GM19395 (cell line): Measurements from ENCODE around the gene GFOD2.

Source experiments
- ATAC-seq: cut with Tn5 transposase; IDR thresholded peaks from one replicate; pipeline ENCODE4 v1.9.1; 2021; ENCODE audit warnings: mild to moderate bottlenecking, moderate library complexity; ENCODE audit not compliant: unreplicated experiment

GFOD2 gene

GRCh38 chr16:67673712-67674580 is 45.2 kb downstream of the GFOD2 start:
- ATAC-seq: no peak

DNA sequence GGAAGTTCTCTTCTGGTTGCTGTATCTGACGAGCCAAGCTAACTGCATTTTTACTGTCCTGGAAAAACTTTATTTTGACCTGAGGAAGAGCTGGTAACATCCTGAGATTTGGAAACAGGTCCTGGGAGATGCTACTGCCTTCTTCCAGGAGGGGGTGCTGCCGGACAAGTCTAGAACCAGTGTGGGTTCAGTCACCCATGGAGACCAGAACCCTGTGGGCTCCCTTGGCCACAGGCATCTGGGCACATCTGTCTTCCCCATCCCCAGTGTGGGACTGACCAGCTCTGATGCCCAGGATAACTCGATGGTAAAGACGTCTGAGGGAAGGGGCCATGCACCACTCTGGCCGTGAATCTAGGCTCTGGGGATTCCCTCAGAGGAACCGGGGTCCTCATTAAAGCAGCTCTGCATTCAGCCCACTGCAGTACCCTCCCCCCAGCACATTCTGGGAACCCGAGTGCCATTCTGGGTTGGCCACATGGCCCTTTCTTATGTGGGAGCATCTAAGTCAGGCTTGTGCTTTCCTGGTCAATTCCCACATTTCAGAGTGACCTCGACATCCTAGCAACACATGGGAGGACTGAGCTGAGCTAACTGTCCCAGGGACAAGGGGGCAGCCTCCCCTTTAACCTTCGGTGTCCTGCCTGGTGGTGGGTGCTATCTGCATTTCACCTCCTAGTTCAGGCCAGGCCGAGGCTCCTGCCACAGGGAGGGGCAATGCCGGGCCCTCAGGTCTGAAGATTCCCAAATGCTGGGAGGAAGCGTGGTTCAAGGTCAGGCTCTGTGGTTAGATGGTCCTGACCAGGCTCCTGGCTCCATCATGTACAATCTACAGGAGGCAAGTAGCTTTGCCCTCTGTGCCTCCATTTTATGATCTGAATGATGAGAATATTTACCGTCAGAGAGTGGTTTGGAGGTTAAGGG is 46.1 kb downstream of the GFOD2 start:
- no peak for ATAC-seq

- no peak for ATAC-seq
Observed at GRCh38 chr16:67672306-67672705, 46.8 kb downstream of the GFOD2 start.

GRCh38 chr16:67669499-67670101 is 49.5 kb downstream of the GFOD2 start:
- ATAC-seq: no peak

DNA sequence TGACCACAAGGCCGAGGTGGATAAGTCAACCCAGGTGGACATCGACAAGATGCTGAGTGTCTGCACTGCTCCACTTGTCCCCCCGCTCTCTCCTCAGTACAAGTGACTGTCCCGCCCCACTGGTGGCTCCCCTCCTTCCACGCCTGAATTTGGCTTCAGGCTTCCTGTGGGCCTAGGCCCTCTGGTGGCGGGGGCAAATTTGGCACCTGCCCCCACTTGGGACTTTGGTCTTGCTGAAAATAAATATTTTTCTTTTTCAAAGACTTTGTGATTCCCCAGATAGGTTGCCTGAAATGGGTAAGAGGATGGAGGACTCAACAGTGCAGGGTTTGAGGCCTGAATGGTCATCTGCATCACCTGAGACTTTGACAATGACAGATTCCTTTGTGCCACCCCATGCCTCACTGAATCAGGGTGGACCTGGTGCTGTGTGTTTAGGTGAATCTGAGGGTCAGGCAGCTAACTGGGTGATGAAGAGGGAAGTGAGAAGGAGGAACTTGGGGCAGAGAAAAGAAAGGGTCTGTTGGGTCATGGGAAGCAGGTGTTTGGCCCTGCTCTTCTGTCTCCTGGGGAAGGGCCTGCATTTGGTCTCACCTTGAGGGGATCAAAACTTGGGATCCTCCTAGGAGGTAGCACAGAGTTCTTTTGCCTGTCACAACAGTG is 50.5 kb downstream of the GFOD2 start:
- no peak for ATAC-seq

DNA sequence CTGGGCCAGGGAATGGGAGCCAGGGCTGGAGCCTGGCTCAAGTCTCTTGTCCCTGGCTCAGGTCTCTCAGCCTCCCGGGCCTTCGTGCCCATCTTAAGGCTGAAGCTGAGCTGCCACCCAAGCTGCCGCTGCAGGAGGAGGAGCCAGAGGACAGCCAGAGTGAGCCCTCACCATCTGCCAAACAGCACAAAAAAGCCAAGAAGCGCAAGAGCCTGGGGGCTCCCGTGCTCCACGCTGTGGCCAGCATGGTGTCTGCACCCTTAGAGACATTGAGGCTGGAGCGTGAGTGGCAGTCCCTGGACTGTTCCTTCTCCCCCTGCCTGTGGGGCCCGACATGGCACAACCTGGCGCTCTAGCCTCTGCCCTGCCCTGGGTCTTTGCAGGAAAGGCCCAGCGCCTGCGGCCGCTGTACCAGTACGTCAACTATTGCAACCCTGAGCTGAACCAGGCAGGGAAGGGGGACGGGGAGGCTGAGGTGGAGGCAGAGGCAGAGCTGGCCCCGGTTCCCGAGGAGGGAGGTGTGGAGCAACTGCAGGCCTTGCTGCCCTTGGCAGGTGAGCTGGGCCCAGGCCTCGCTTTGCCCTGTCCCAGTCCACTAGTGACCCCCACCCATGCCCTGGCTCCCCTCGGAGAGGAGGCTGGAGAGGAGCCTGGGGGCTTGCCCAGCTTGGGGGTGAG is 51.2 kb downstream of the GFOD2 start:
- peak; percentile 72 for ATAC-seq

DNA sequence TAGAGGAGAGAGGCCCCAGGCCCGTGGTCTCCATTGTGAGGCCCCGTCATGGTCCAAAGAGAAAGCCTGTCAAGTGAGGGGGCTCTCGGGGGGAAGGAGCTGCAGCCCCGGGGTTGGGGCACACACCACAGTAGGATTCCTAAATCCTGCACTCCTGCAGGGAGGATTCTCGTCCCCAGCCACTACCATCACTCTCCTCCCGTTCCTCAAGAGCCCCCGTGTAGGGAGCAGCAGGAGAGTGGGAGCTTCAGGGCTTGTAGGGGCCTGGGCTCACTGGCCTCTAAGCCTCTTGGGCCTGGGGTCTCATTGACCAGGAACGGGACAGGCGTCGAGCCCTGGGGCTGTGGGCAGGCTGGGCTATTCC is 51.7 kb downstream of the GFOD2 start:
- no peak for ATAC-seq

GRCh38 chr16:67666559-67667452 is 52.3 kb downstream of the GFOD2 start, which contains the start of the genes C16orf86 and ENKD1:
C16orf86 (plus strand) TSS chr16:67666814; CDS start chr16:67666971, 157 bp downstream.
ENKD1 (minus strand) TSS chr16:67666750; CDS start chr16:67666442, 308 bp downstream.
- peak; percentile 58 for ATAC-seq

DNA sequence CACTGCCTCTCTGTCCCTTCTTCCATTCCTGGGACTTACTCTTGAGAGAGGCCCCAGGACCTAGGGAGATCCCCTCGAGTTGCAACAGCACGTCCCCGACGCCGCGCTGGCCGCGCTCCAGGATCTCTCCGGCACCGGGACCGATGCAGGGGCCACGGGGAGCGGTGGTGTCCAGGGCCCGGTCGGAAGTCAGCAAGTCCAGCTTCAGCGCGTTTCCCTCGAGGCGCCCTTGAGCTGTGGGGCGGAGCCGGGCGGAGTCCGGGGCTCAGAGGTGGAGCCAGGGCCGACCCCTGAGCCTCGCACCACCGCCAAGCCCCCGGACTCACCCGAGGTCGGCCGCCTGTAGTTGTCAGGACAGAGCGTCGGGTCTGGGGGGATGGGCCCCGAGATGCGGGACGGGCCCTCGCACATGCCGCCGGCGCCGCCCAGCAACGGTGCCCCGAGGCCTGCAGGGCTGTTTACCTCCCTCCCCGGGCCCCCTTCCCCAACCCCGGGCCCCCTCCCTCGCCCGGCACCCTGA is 53.0 kb downstream of the GFOD2 start:
- ATAC-seq: no peak

GRCh38 chr16:67665598-67665997 is 53.5 kb downstream of the GFOD2 start:
- ATAC-seq: no peak

DNA sequence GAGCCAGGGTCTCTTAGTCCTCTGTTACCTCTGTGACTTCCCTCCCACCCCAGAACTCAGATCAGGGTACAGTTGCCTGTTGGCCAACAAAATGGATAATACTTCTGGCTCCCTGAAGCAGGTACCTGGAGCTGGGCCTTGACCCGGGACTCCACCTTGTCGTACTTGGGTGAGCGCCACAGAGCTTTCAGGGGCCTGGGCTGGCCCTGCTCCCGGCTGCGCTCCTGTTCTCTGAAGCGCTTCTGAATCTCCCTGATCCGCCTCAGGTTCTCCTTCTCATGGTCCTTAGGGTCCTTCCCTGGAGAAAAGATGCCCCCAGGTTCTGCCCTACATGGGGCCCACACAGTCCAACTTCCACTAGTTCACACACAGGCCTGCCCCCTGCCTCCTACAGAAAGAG is 54.2 kb downstream of the GFOD2 start:
- no peak for ATAC-seq

- ATAC-seq: no peak
Observed at GRCh38 chr16:67664258-67664657, 54.9 kb downstream of the GFOD2 start.

GRCh38 chr16:67663877-67664222 is 55.3 kb downstream of the GFOD2 start:
- ATAC-seq: no peak

DNA sequence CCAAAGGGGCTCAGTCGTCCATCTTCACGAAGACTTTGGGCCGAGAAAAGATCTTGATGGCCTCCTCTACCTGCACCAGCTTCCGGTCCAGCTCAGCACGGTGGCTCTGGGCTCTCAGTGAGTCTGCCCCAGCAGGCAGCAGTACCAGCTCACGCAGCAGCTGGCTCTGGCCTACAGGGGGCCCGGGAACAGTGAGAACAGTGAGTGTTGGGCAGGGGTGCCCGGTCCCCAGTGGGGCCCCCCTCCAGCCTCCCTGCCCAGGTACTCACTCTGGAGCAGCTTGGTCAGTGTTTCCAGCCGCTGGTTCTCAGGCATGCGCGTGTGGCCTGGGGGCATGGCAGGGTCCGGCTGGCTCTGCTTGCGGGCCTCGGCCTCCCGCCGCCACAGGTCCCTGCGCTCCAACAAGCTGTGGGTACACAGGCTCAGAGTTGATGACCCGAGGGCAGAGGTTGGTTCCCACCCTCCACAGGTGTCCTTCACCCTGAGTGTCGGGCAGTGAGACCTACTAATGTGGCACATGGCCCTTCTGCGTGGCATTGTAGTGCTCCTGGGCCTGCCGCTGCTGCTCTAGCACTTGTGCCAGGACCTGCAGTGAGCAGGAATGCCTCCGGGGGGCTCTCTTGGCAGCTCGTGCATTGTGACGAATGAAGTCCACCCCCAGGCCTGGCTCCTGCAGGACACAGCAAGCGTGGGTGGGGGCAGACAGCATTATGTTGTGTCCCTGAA is 55.8 kb downstream of the GFOD2 start:
- no peak for ATAC-seq

DNA sequence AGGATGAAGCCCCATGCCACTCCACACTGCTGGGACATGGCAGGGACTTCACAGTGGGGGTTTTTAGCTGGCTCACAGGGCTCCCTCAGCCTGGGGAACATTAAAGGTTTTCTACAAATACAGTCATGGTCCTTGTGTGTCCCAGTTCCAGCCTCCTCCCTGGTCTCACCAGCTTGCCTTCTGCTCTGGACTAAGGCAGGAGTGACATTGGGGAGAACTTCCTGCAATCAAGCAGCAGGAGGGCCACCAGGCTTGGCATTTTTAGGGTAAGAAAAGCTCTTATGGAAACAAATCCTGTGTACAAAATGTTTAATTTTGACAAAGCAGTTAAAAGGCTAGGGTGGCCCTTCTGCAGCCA is 56.5 kb downstream of the GFOD2 start:
- no peak for ATAC-seq

DNA sequence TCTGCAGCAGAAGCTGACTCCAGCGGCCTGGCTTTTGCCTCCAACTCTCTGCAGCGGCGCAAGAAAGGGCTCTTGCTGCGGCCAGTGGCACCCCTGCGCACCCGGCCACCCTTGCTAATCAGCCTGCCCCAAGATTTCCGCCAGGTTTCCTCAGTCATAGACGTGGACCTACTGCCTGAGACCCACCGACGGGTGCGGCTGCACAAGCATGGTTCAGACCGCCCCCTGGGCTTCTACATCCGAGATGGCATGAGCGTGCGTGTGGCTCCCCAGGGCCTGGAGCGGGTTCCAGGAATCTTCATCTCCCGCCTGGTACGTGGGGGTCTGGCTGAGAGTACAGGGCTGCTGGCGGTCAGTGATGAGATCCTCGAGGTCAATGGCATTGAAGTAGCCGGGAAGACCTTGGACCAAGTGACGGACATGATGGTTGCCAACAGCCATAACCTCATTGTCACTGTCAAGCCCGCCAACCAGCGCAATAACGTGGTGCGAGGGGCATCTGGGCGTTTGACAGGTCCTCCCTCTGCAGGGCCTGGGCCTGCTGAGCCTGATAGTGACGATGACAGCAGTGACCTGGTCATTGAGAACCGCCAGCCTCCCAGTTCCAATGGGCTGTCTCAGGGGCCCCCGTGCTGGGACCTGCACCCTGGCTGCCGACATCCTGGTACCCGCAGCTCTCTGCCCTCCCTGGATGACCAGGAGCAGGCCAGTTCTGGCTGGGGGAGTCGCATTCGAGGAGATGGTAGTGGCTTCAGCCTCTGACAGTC is 57.0 kb downstream of the GFOD2 start:
- no peak for ATAC-seq

GRCh38 chr16:67661101-67661761 is 57.9 kb downstream of the GFOD2 start:
- no peak for ATAC-seq
